Measurements from ENCODE around the gene LMAN1L.

GRCh38 chr15:74836846-74837245 lies 24.2 kb downstream of the LMAN1L start:
- TF ChIP-seq CTCF (optimal IDR thresholded peaks at IDR 0.05 in 1 of 3, IDR thresholded peaks at IDR 0.05 in 1 of 3, conservative IDR thresholded peaks at IDR 0.05 in 1 of 3; ENCODE audit: extremely low read depth in 1 of 3, insufficient read depth in 2 of 3, low read length in 3 of 3) = no peak
- no peak for TF ChIP-seq EZH2 (IDR thresholded peaks at IDR 0.05; ENCODE audit: low read length)
